Gastrocnemius medialis (tissue), 4 donors: Measurements from ENCODE around the gene CHMP6. TPM values are rescaled to one million over a fixed set of nuclear protein-coding genes. Genes with fewer than 3 reads are reported as not detected.
"Not testable (repeated sequence)": the region's sequence is repeated elsewhere in the genome, so short reads cannot be mapped to it uniquely, and the experiment has no call there.

Source experiments
- ATAC-seq, 2 donors: fragments of 150-250 bp; one replicate each; pipeline ENCODE4 v1.9.1; 2016
- DNase-seq, 2 donors: peaks; one replicate each; pipeline ENCODE4 v3.0.0-alpha.2; 2019
- H3K27ac ChIP-seq, 4 donors: fragments of 200-600 bp; sonication (generic); 1 replicate in 1 of 4; 2 replicates in 3 of 4; pipeline ENCODE4 v1.5.1; 2016 to 2018; ENCODE audit warnings: mild to moderate bottlenecking in 2 of 4, moderate library complexity in 1 of 4
- H3K27me3 ChIP-seq, 3 donors: fragments of 200-600 bp; sonication (generic) in 2 of 3; 1 replicate in 1 of 3; 2 replicates in 2 of 3; pipeline versions ENCODE4 v1.5.1 to v1.6.0; 2016 to 2019; ENCODE audit warnings: mild to moderate bottlenecking in 1 of 3, moderate library complexity in 1 of 3
- H3K36me3 ChIP-seq, 2 donors: fragments of 200-600 bp; sonication (generic) in 1 of 2; one replicate each; pipeline ENCODE4 v1.5.1; 2017 to 2018
- H3K4me1 ChIP-seq, 2 donors: fragments of 200-600 bp; sonication (generic) in 1 of 2; one replicate each; pipeline ENCODE4 v1.5.1; 2016 to 2017; ENCODE audit warnings: mild to moderate bottlenecking in 2 of 2
- H3K4me3 ChIP-seq, 4 donors: fragments of 200-600 bp; sonication (generic) in 3 of 4; 1 replicate in 1 of 4; 2 replicates in 3 of 4; pipeline ENCODE4 v1.5.1; 2016 to 2019; ENCODE audit warnings: mild to moderate bottlenecking in 2 of 4
- H3K9me3 ChIP-seq, 3 donors: fragments of 200-600 bp; sonication (generic) in 2 of 3; 1 replicate in 1 of 3; 2 replicates in 2 of 3; pipeline ENCODE4 v1.5.1; 2016 to 2019
- POLR2A ChIP-seq, 2 donors: fragments of 450-650 bp; IDR thresholded peaks; one replicate each; pipeline ENCODE4 v1.6.1; 2017; ENCODE audit warnings: antibody characterized with exemption in 2 of 2, mild to moderate bottlenecking in 2 of 2, moderate library complexity in 2 of 2
- in situ Hi-C, 4 donors: fragments of 200-750 bp; cut with MboI; loops; one replicate each; pipeline versions ENCODE4 v1.15.0 to v1.8.0; 2017; ENCODE audit warnings: low sequenced_read_pairs in 4 of 4
- intact Hi-C: fragments of 100-400 bp; cut with DNase I; formaldehyde crosslinking; loops from one replicate; pipeline ENCODE4 v1.15.1; 2023; ENCODE audit warnings: low total_unique reads
- total RNA-seq, 4 donors: library from RNA; depleted of rRNA; stranded (reverse); fragments of >200 nt; gene quantifications; one replicate each; pipeline versions ENCODE4 v1.1.0 to v1.2.3, GENCODE V29; 2016
- TF ChIP-seq, protein P1 (sequence below), 5 experiments: fragments of 450-650 bp in 3 of 5; fragments of 200-600 bp in 2 of 5; sonication (generic) in 2 of 5; IDR thresholded peaks in 4 of 5; conservative IDR thresholded peaks in 1 of 5; 1 replicate in 4 of 5; 2 replicates in 1 of 5; pipeline ENCODE4 v1.5.1; 2016 to 2019; ENCODE audit warnings: antibody characterized with exemption in 5 of 5, mild to moderate bottlenecking in 3 of 5, moderate library complexity in 3 of 5

Gene CHMP6
- total RNA-seq, 4 donors from 2014 or later, result 29.8 to 33.3 (median 33.0) TPM

GRCh38 chr17:81029859-81030258 lies 38.2 kb downstream of the CHMP6 start:
- peaks cover 22 to 34% of the 10 kb centered on the region in 2 donors for H3K4me1 ChIP-seq
- H3K27me3 ChIP-seq, result peaks cover 38 to 43% (median 41%) of the 10 kb centered on the region in 3 donors
- no peak for ATAC-seq
- in situ Hi-C loops, result loop anchor here in 1 of 4 donors (10.0 kb wide), 1 partner anchor 65 kb away; no protein-coding TSS in a partner anchor
- no peaks in the 10 kb centered on the region for H3K9me3 ChIP-seq
- H3K4me3 ChIP-seq, result no peak overlapping the region
- H3K36me3 ChIP-seq, result no peaks in the 10 kb centered on the region
- DNase-seq, result no peak
- TF ChIP-seq, protein P1, sequence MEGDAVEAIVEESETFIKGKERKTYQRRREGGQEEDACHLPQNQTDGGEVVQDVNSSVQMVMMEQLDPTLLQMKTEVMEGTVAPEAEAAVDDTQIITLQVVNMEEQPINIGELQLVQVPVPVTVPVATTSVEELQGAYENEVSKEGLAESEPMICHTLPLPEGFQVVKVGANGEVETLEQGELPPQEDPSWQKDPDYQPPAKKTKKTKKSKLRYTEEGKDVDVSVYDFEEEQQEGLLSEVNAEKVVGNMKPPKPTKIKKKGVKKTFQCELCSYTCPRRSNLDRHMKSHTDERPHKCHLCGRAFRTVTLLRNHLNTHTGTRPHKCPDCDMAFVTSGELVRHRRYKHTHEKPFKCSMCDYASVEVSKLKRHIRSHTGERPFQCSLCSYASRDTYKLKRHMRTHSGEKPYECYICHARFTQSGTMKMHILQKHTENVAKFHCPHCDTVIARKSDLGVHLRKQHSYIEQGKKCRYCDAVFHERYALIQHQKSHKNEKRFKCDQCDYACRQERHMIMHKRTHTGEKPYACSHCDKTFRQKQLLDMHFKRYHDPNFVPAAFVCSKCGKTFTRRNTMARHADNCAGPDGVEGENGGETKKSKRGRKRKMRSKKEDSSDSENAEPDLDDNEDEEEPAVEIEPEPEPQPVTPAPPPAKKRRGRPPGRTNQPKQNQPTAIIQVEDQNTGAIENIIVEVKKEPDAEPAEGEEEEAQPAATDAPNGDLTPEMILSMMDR (IDR thresholded peaks at IDR 0.05 in 4 of 5, conservative IDR thresholded peaks at IDR 0.05 in 1 of 5), result no peak
- no peak for TF ChIP-seq POLR2A (IDR thresholded peaks at IDR 0.05)
- intact Hi-C loops, result loop anchor here (10.0 kb wide), 1 partner anchor 195 kb away; the partner anchor contains the start of gene CEP131
- H3K27ac ChIP-seq, result no peak overlapping the region

- H3K4me3 ChIP-seq, H3K9me3 ChIP-seq, ATAC-seq, H3K27ac ChIP-seq, DNase-seq, in situ Hi-C loops, H3K36me3 ChIP-seq: not testable (repeated sequence)
- Histone ChIP-seq H3K4me1 (peaks cover 18 to 30% of the 10 kb centered on the region in 2 donors), H3K27me3 (peaks cover 35 to 41% (median 38%) of the 10 kb centered on the region in 3 donors)
- intact Hi-C loops, result loop anchor here (10.0 kb wide), 1 partner anchor 194 kb away; the partner anchor contains the start of gene CEP131
Measured at GRCh38 chr17:81030312-81030711, 38.7 kb downstream of the CHMP6 start.

DNA sequence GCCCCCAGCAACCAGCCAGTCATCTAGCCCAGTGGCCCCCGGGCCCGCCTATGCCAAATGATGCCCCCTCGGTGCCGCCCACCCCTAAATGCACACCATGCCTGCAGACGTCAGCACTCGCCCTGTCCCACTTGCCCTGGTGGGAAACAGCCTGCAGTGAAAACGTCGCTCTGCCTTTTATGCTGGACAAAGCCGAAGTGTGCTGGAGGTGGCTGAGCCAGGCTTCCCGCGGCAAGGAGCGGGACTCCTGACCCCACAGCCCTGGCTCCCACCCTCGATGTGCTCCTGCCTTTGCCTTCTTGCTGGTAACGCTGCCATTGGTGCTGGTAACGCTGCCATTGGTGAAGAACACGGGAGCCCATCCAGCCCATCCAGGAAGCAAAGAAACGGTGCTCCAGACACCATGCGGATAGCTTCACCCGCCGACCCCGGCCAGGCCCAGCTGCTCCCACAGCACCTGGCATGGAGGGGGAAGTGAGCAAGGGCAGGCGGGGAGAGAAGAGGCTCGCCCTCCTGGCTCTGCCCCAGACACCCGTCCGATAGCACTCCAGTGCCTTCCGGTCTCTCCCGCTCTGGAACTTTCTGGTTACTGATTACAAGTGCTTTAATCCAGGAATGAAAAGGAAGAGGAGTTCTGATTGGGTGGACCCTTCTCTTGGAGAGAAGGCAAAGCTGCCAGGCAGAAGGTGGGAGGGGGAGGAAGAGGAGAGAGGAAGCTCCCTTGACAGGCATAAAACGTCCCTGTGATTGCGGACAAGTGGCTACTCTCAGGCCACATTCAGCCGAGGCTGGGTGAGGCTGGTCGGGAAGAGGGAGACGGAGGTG lies 39.3 kb downstream of the CHMP6 start:
- in situ Hi-C loops, result no loop called here
- TF ChIP-seq, protein P1 (IDR thresholded peaks at IDR 0.05 in 4 of 5, conservative IDR thresholded peaks at IDR 0.05 in 1 of 5), result no peak
- TF ChIP-seq POLR2A (IDR thresholded peaks at IDR 0.05), result no peak
- peaks cover 13 to 23% of the 10 kb centered on the region in 2 donors for H3K4me1 ChIP-seq
- DNase-seq (no peak), ATAC-seq (no peak)
- H3K4me3 ChIP-seq, result no peak overlapping the region
- H3K27ac ChIP-seq, result peak overlapping the region in 1 of 4 donors; percentile 13
- H3K36me3 ChIP-seq, result no peaks in the 10 kb centered on the region
- peaks cover 32 to 37% (median 32%) of the 10 kb centered on the region in 3 donors for H3K27me3 ChIP-seq
- no peaks in the 10 kb centered on the region for H3K9me3 ChIP-seq
- intact Hi-C loops, result loop anchor here (10.0 kb wide), 1 partner anchor 194 kb away; the partner anchor contains the start of gene CEP131

- peak overlapping the region in 1 of 4 donors; percentile 13 for H3K27ac ChIP-seq
- ATAC-seq (no peak), DNase-seq (no peak)
- H3K9me3 ChIP-seq, result no peaks in the 10 kb centered on the region
- no peak overlapping the region for H3K4me3 ChIP-seq
- H3K36me3 ChIP-seq, result no peaks in the 10 kb centered on the region
- intact Hi-C loops, result loop anchor here (10.0 kb wide), 1 partner anchor 193 kb away; the partner anchor contains the start of gene CEP131
- TF ChIP-seq POLR2A (IDR thresholded peaks at IDR 0.05), result no peak
- TF ChIP-seq, protein P1 (IDR thresholded peaks at IDR 0.05 in 4 of 5, conservative IDR thresholded peaks at IDR 0.05 in 1 of 5), result no peak
- in situ Hi-C loops, result no loop called here
- peaks cover 7 to 14% of the 10 kb centered on the region in 2 donors for H3K4me1 ChIP-seq
- H3K27me3 ChIP-seq, result peaks cover 23 to 27% (median 23%) of the 10 kb centered on the region in 3 donors
Measured at GRCh38 chr17:81031566-81032550, 40.2 kb downstream of the CHMP6 start.
